SK-N-MC (cell line): ENCODE data around the gene ELN.
"Not testable (repeated sequence)": the region's sequence is repeated elsewhere in the genome, so short reads cannot be mapped to it uniquely, and the experiment has no call there.

ENCODE experiments used
- EZH2 ChIP-seq: fragments of 200-600 bp; sonication (generic); IDR thresholded peaks from one replicate; pipeline ENCODE4 v1.6.1; 2017; ENCODE audit warnings: antibody characterized with exemption
- POLR2AphosphoS5 ChIP-seq: IDR thresholded peaks from 2 replicates; pipeline ENCODE4 v1.6.1; 2012; ENCODE audit warnings: mild to moderate bottlenecking, low read depth, low read length, borderline replicate concordance

- not testable (repeated sequence) for TF ChIP-seq EZH2, POLR2AphosphoS5
These were observed 18.6 kb downstream of the ELN start for GRCh38 chr7:74046581-74046980.
